Stimulated activated CD8-positive, alpha-beta memory T cell treated with anti-CD3 and anti-CD28 coated beads, Interleukin-2, amount 100 ng/mL, for 1 hour (primary cell): ENCODE measurements around the gene EDRF1.

Experiments
- DNase-seq, 2 donors: peaks; one replicate each; pipeline ENCODE4 v3.0.0-alpha.2; 2020; ENCODE audit warnings: low read depth in 2 of 2

The EDRF1 gene

DNA sequence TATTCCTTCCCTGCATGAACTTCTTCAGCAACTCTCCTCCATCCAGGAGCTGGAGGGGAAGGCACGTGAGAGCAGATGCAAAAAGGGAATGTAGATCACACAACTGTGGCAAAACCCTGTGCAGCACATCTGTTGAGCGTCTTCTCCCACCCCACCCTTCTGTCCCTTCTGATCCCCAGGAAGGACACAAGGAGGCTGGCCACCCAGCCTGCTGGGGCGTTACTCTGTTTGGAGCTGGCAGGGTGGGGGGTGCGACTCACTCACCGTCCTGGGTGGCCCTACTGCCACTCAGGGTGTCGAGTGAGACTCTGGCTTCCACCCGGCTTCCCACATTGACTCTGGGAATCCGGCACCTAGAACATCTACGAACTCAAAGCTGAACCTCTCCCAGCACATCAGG is 66.3 kb downstream of the EDRF1 start:
- no peak for DNase-seq

DNA sequence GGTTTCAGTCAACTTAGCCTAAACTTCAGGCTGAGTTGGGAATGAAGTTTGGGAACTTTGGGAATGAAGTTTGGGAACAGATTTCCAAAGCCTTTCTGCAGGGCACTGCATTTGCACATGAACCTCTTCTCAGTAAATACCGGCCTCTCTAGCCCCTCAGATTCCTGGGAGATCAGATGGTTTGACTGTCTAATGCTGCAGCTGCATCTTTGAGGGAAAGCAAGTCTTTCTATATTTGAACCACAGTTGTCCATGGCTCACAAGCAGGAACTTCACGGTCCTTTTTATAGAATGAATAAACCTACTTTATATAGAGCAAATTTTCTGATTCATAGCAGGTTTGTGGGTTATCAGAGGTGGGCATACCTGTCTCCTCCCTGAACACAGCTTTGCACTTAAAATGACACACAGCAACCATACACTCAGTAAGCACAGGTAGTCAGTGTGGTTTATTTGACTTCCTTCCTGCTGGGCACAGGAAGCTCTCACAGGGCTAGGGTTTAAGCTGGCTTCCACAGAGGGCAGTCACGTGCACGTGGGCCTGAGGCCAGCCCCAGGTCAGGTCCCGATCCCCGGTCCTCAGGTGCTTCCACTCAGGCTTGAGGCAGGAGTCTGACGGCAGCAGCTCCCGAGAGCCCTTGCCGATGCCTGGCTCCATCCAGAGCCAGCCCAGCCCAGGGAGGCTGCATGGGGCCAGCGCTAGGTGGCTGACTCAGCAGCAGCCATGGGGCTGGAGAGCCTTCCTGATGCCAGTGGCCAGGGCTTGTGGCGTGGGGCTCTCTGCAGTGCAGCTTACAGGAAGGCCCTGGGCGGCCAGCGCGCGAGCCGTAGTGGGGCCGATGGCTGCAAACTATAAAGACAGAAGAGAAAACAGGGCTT is 68.9 kb downstream of the EDRF1 start:
- DNase-seq: no peak

GRCh38 chr10:125792342-125793300 is 73.1 kb downstream of the EDRF1 start:
- DNase-seq: no peak

- no peak for DNase-seq
Observed at GRCh38 chr10:125795128-125795527, 75.6 kb downstream of the EDRF1 start.

DNA sequence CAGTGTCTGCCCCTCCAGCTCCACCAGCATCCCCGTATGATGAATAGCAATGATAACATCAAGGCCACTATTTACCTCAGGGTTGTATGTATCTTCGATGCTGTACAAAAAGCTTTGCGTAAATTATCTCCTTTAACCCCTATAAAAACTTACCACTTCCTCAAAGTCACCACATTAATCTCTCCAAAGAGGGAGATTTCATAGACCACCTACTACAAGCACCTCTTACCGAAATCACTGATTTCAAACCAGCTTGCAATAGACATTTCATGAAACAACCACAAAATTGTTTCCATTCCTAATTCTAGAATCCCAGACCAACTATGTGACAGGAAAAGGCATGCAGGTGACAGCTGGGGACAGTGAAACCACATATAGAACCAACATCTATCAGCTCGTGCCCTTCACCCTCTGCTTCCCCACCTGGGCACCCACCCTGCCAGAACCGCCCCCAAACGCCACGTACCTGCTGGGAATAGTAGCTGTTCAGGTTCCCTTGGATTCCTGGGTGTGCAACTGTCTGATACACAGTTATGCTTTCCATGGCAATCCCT is 76.2 kb downstream of the EDRF1 start:
- DNase-seq: no peak

GRCh38 chr10:125797424-125797823 is 77.9 kb downstream of the EDRF1 start:
- DNase-seq: no peak

- DNase-seq: no peak
Observed at GRCh38 chr10:125797994-125798662, 78.6 kb downstream of the EDRF1 start.

GRCh38 chr10:125799451-125800182 is 80.1 kb downstream of the EDRF1 start:
- no peak for DNase-seq

- DNase-seq: no peak
Observed at GRCh38 chr10:125801574-125801973, 82.1 kb downstream of the EDRF1 start.

- no peak for DNase-seq
Observed at GRCh38 chr10:125802131-125802530, 82.6 kb downstream of the EDRF1 start.

DNA sequence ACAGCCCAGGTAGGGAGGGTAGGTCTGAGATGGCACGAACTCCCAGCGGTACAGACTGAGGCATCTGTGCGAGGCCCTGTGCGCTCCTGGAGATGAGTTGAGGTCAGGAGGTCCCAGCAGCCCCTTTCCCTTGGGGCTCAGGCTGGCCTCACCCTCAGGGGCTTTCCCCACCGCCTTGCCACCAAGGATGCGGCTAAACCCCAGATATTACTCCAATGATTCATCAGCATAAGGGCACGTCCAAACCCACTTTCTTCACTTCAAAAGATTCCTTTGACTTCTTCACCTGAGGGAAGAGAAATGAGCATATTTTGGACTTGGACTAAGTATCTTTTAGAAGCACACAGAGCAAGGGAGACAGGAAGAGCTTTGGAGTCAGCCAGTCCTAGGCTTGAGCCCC is 83.2 kb downstream of the EDRF1 start:
- no peak for DNase-seq

DNA sequence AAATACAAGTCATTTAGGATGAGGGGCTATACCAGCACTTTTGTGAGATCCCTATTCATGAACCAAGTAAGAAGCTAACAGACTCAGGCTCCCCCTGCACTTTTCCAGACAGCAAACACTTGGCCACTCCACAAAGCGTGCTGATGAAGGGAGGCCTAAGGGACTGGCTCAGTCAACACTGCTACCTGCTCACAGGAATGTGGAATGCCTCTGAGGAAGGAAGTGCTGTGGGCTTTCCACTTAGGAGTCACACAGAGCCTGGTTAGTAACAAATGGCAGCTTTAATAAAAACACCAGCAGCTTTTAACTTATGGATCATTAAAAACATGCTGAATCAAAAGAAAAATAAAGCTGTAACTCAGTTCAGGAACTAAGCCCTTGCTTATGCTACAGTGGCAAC is 88.5 kb downstream of the EDRF1 start:
- DNase-seq: no peak

DNA sequence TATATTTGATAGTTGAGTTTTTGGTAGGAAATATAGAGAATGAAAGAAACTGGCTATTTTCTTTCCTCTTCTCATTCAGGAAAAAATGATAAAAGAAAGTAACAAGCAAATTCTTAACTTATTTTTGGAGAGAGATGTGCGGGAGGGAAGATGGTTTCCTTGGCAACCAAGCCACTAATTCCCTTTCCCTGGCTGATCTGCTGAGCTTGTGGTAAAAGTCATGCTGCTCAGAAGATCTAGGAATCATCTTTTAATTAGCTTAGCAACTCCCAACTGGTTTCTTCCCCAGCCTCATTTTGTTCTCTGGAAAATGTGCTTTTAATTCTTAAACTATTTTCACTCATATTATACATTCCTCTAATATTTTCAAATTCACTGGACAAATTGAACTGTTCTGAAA is 91.7 kb downstream of the EDRF1 start:
- DNase-seq: no peak

DNA sequence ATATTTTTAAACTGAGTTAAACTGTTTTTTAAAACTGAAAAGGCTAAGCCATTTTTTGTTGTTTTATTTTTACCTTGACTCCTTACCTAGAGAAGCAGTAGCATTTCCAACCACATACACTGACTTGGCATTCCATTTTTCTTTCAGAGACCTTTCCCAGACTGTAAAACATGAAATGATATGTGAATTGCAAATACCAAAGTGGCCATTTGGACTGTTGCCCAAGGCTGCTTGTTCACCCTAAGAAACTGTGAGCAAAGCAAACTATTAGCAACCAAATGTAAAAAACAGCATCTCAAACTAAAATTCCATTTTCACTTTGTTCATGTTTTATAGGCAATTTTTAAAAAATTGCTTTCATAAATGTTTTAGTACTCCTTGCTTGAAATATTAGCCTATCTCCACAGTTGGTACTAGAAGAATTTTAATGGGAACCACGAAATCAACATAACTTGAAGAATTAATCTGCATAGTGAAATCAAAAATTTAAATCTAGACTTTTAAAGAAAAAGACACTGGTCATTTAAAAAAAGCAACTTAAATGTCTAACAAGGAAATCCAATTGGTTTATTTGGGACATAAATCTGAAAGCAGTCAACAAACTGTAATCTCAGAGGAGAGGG is 92.7 kb downstream of the EDRF1 start:
- DNase-seq: no peak
